Karpas-422 (cell line): Measurements from ENCODE around the gene SLC6A1. TPM values are rescaled to one million over a fixed set of nuclear protein-coding genes. Genes with fewer than 3 reads are reported as not detected.

Experiments
- DNase-seq: peaks from one replicate; pipeline ENCODE4 v3.0.0-alpha.2; 2015
- H2AFZ ChIP-seq: fragments of 200-600 bp; sonication (generic); 2 replicates; pipeline ENCODE4 v1.6.1; 2014; ENCODE audit warnings: antibody characterized with exemption, low read length, mixed read lengths
- H3K27ac ChIP-seq: fragments of 200-600 bp; sonication (generic); 2 replicates; pipeline ENCODE4 v1.5.1; 2014; ENCODE audit warnings: mild to moderate bottlenecking, low read length, moderate library complexity
- H3K27me3 ChIP-seq: fragments of 200-600 bp; sonication (generic); 2 replicates; pipeline ENCODE4 v1.6.1; 2014; ENCODE audit warnings: low read length, mixed read lengths
- H3K36me3 ChIP-seq: fragments of 200-600 bp; sonication (generic); 2 replicates; pipeline ENCODE4 v1.6.1; 2014; ENCODE audit warnings: low read length, mixed read lengths; ENCODE audit not compliant: insufficient read depth
- H3K4me1 ChIP-seq: fragments of 200-600 bp; sonication (generic); 2 replicates; pipeline ENCODE4 v1.6.1; 2014; ENCODE audit warnings: mild to moderate bottlenecking, low read length, mixed read lengths
- H3K4me2 ChIP-seq: fragments of 200-600 bp; sonication (generic); 2 replicates; pipeline ENCODE4 v1.6.1; 2014; ENCODE audit warnings: low read length, low read depth, mild to moderate bottlenecking; ENCODE audit not compliant: poor library complexity, severe bottlenecking
- H3K4me3 ChIP-seq: fragments of 200-600 bp; sonication (generic); 2 replicates; pipeline ENCODE4 v1.5.1; 2014; ENCODE audit warnings: mild to moderate bottlenecking, antibody characterized with exemption, low read length, mixed read lengths
- H3K79me2 ChIP-seq: fragments of 200-600 bp; sonication (generic); 2 replicates; pipeline ENCODE4 v1.6.1; 2014; ENCODE audit warnings: mild to moderate bottlenecking, low read length, mixed read lengths
- H3K9ac ChIP-seq: fragments of 200-600 bp; sonication (generic); 2 replicates; pipeline ENCODE4 v1.6.0; 2014; ENCODE audit warnings: low read length
- H3K9me2 ChIP-seq: fragments of 200-600 bp; sonication (generic), shearing (Covaris generic); replicated peaks from 2 replicates; pipeline ENCODE4 v1.6.0; 2014; ENCODE audit warnings: mild to moderate bottlenecking, low read length, moderate library complexity; ENCODE audit not compliant: insufficient read depth
- H3K9me3 ChIP-seq: fragments of 300-700, 200-600 bp; sonication (generic); 2 replicates; pipeline ENCODE4 v1.6.1; 2014; ENCODE audit warnings: low read length, mixed read lengths
- H4K20me1 ChIP-seq: fragments of 200-600 bp; sonication (generic); 2 replicates; pipeline ENCODE4 v1.6.1; 2014; ENCODE audit warnings: mild to moderate bottlenecking, antibody characterized with exemption, low read length, low read depth; ENCODE audit not compliant: insufficient read depth
- total RNA-seq: library from RNA; depleted of rRNA; stranded (reverse); fragments of >200 nt; shearing (Covaris generic); gene quantifications from 2 replicates; pipeline ENCODE4 v1.2.3, GENCODE V29; 2014; ENCODE audit warnings: low replicate concordance

The SLC6A1 gene
- total RNA-seq, 1 experiment from 2014 or later = not detected

- no peak for DNase-seq
- Histone ChIP-seq H3K79me2 (no peaks in the 10 kb centered on the region), H3K9me2 (no peaks in the 10 kb centered on the region), H3K4me3 (no peak overlapping the region), H3K4me1 (no peaks in the 10 kb centered on the region), H3K27me3 (no peaks in the 10 kb centered on the region), H3K36me3 (no peaks in the 10 kb centered on the region), H3K27ac (no peak overlapping the region), H2AFZ (no peak overlapping the region), H4K20me1 (no peaks in the 10 kb centered on the region), H3K9ac (no peak overlapping the region), H3K9me3 (no peaks in the 10 kb centered on the region), H3K4me2 (no peak overlapping the region)
Observed at GRCh38 chr3:10993729-10994065, 1.1 kb downstream of the SLC6A1 start.

- H3K4me2 ChIP-seq = no peak overlapping the region
- H3K27ac ChIP-seq = no peak overlapping the region
- DNase-seq = no peak
- H3K4me1 ChIP-seq = no peaks in the 10 kb centered on the region
- H3K4me3 ChIP-seq = no peak overlapping the region
- no peaks in the 10 kb centered on the region for H4K20me1 ChIP-seq
- H3K27me3 ChIP-seq = no peaks in the 10 kb centered on the region
- no peaks in the 10 kb centered on the region for H3K9me2 ChIP-seq
- H3K79me2 ChIP-seq = no peaks in the 10 kb centered on the region
- no peaks in the 10 kb centered on the region for H3K36me3 ChIP-seq
- no peak overlapping the region for H2AFZ ChIP-seq
- H3K9ac ChIP-seq = no peak overlapping the region
- H3K9me3 ChIP-seq = no peaks in the 10 kb centered on the region
Observed at GRCh38 chr3:10994306-10994705, 1.8 kb downstream of the SLC6A1 start.

GRCh38 chr3:10995871-10996270 lies 3.3 kb downstream of the SLC6A1 start:
- no peak for DNase-seq
- Histone ChIP-seq H3K9me3 (no peaks in the 10 kb centered on the region), H4K20me1 (no peaks in the 10 kb centered on the region), H2AFZ (no peak overlapping the region), H3K79me2 (no peaks in the 10 kb centered on the region), H3K36me3 (no peaks in the 10 kb centered on the region), H3K27me3 (no peaks in the 10 kb centered on the region), H3K9ac (no peak overlapping the region), H3K9me2 (no peaks in the 10 kb centered on the region), H3K27ac (no peak overlapping the region), H3K4me2 (no peak overlapping the region), H3K4me3 (no peak overlapping the region), H3K4me1 (no peaks in the 10 kb centered on the region)

- Histone ChIP-seq H3K36me3 (no peaks in the 10 kb centered on the region), H3K9ac (no peak overlapping the region), H3K4me3 (no peak overlapping the region), H3K4me1 (no peaks in the 10 kb centered on the region), H3K9me3 (no peaks in the 10 kb centered on the region), H3K79me2 (no peaks in the 10 kb centered on the region), H2AFZ (no peak overlapping the region), H3K4me2 (no peak overlapping the region), H3K9me2 (no peaks in the 10 kb centered on the region), H4K20me1 (no peaks in the 10 kb centered on the region), H3K27ac (no peak overlapping the region), H3K27me3 (no peaks in the 10 kb centered on the region)
- no peak for DNase-seq
Observed at GRCh38 chr3:10996345-10997013, 3.9 kb downstream of the SLC6A1 start.

- H3K4me3 ChIP-seq = no peak overlapping the region
Observed at GRCh38 chr3:10997196-10997595, 4.6 kb downstream of the SLC6A1 start.

GRCh38 chr3:10998542-10998941 lies 6.0 kb downstream of the SLC6A1 start:
- Histone ChIP-seq H3K27ac (no peak overlapping the region), H3K9me2 (no peaks in the 10 kb centered on the region), H3K79me2 (no peaks in the 10 kb centered on the region), H2AFZ (no peak overlapping the region), H3K4me3 (no peak overlapping the region), H3K4me2 (no peak overlapping the region), H4K20me1 (no peaks in the 10 kb centered on the region), H3K9me3 (no peaks in the 10 kb centered on the region), H3K36me3 (no peaks in the 10 kb centered on the region), H3K9ac (no peak overlapping the region), H3K4me1 (peaks cover 10% of the 10 kb centered on the region), H3K27me3 (no peaks in the 10 kb centered on the region)
- no peak for DNase-seq

More at GRCh38 chr3:10997196-10997595, 4.6 kb downstream of the SLC6A1 start:
- Histone ChIP-seq H3K79me2 (no peaks in the 10 kb centered on the region), H3K9me3 (no peaks in the 10 kb centered on the region), H3K36me3 (no peaks in the 10 kb centered on the region), H3K9ac (no peak overlapping the region), H2AFZ (no peak overlapping the region), H4K20me1 (no peaks in the 10 kb centered on the region), H3K27ac (no peak overlapping the region), H3K27me3 (no peaks in the 10 kb centered on the region), H3K9me2 (no peaks in the 10 kb centered on the region), H3K4me1 (peaks cover 6% of the 10 kb centered on the region), H3K4me2 (no peak overlapping the region)
- DNase-seq = no peak

- Histone ChIP-seq H3K27me3 (no peaks in the 10 kb centered on the region), H4K20me1 (no peaks in the 10 kb centered on the region), H3K79me2 (no peaks in the 10 kb centered on the region), H3K36me3 (no peaks in the 10 kb centered on the region), H3K27ac (no peak overlapping the region), H2AFZ (no peak overlapping the region), H3K4me1 (peaks cover 10% of the 10 kb centered on the region), H3K9me2 (no peaks in the 10 kb centered on the region), H3K9ac (no peak overlapping the region), H3K4me3 (no peak overlapping the region), H3K4me2 (no peak overlapping the region), H3K9me3 (no peaks in the 10 kb centered on the region)
- no peak for DNase-seq
Observed at GRCh38 chr3:10999221-11000107, 6.9 kb downstream of the SLC6A1 start.

GRCh38 chr3:11000528-11000927 lies 8.0 kb downstream of the SLC6A1 start:
- Histone ChIP-seq H3K4me1 (peaks cover 10% of the 10 kb centered on the region), H3K79me2 (no peaks in the 10 kb centered on the region), H3K36me3 (no peaks in the 10 kb centered on the region), H2AFZ (no peak overlapping the region), H3K27me3 (no peaks in the 10 kb centered on the region), H3K4me3 (no peak overlapping the region), H3K9me2 (no peaks in the 10 kb centered on the region), H3K27ac (no peak overlapping the region), H4K20me1 (no peaks in the 10 kb centered on the region), H3K9ac (no peak overlapping the region), H3K4me2 (no peak overlapping the region), H3K9me3 (no peaks in the 10 kb centered on the region)
- no peak for DNase-seq
